Liver (tissue), 9 donors: ENCODE data around the gene AKAP7. TPM values are rescaled to one million over a fixed set of nuclear protein-coding genes. Genes with fewer than 3 reads are reported as not detected.

ENCODE experiments used
- DNase-seq: peaks from one replicate; pipeline ENCODE4 v3.0.0-alpha.2; 2017; ENCODE audit warnings: low spot score
- H3K27ac ChIP-seq, 2 donors: one replicate each; pipeline ENCODE4 v1.7.0; 2013; ENCODE audit warnings: inconsistent platforms in 2 of 2, low read length in 2 of 2, control low read depth in 1 of 2, low read depth in 1 of 2, mild to moderate bottlenecking in 1 of 2
- H3K27me3 ChIP-seq, 4 donors: one replicate each; pipeline versions ENCODE4 v1.6.1 to v1.7.0; 2013; ENCODE audit warnings: low read length in 3 of 4, inconsistent platforms in 1 of 4, mild to moderate bottlenecking in 1 of 4, moderate library complexity in 1 of 4; ENCODE audit not compliant: control insufficient read depth in 4 of 4, insufficient read depth in 4 of 4
- H3K36me3 ChIP-seq, 4 donors: one replicate each; pipeline versions ENCODE4 v1.6.1 to v1.7.0; 2013; ENCODE audit warnings: low read length in 3 of 4, mild to moderate bottlenecking in 3 of 4, low read depth in 1 of 4, moderate library complexity in 1 of 4; ENCODE audit not compliant: control insufficient read depth in 4 of 4, insufficient read depth in 3 of 4
- H3K4me1 ChIP-seq, 4 donors: one replicate each; pipeline versions ENCODE4 v1.6.1 to v1.7.0; 2013; ENCODE audit warnings: low read length in 3 of 4, mild to moderate bottlenecking in 3 of 4, moderate library complexity in 1 of 4; ENCODE audit not compliant: control insufficient read depth in 4 of 4, insufficient read depth in 4 of 4
- H3K4me3 ChIP-seq, 3 donors: one replicate each; pipeline versions ENCODE4 v1.6.1 to v1.7.0; 2013; ENCODE audit warnings: low read length in 3 of 3, control low read depth in 1 of 3, low read depth in 1 of 3, mild to moderate bottlenecking in 1 of 3
- H3K9ac ChIP-seq, 2 donors: one replicate each; pipeline ENCODE4 v1.7.0; 2013; ENCODE audit warnings: low read length in 2 of 2, mild to moderate bottlenecking in 2 of 2, moderate library complexity in 2 of 2, control low read depth in 1 of 2, low read depth in 1 of 2
- H3K9me3 ChIP-seq, 4 donors: one replicate each; pipeline versions ENCODE4 v1.6.1 to v1.7.0; 2013; ENCODE audit warnings: low read length in 3 of 4; ENCODE audit not compliant: control insufficient read depth in 4 of 4
- EGR1 ChIP-seq, 2 donors: IDR thresholded peaks; 2 replicates each; pipeline ENCODE4 v1.6.1; 2016 to 2018; ENCODE audit warnings: antibody characterized with exemption in 2 of 2, low read depth in 2 of 2
- FOXA1 ChIP-seq: IDR thresholded peaks from 2 replicates; pipeline ENCODE4 v1.6.1; 2016; ENCODE audit warnings: antibody characterized with exemption
- FOXA2 ChIP-seq: IDR thresholded peaks from 2 replicates; pipeline ENCODE4 v1.6.1; 2016; ENCODE audit warnings: antibody characterized with exemption
- GABPA ChIP-seq, 2 donors: IDR thresholded peaks in 1 of 2; conservative IDR thresholded peaks in 1 of 2; 2 replicates each; pipeline ENCODE4 v1.6.1; 2016; ENCODE audit warnings: antibody characterized with exemption in 2 of 2, mild to moderate bottlenecking in 1 of 2, moderate library complexity in 1 of 2
- HNF4A ChIP-seq, 2 donors: conservative IDR thresholded peaks; 2 replicates each; pipeline ENCODE4 v1.6.1; 2016; ENCODE audit warnings: antibody characterized with exemption in 2 of 2, mild to moderate bottlenecking in 2 of 2
- HNF4G ChIP-seq: IDR thresholded peaks from 2 replicates; pipeline ENCODE4 v1.6.1; 2016; ENCODE audit warnings: antibody characterized with exemption
- JUND ChIP-seq, 2 donors: IDR thresholded peaks; 2 replicates each; pipeline ENCODE4 v1.6.1; 2016; ENCODE audit warnings: antibody characterized with exemption in 2 of 2
- NR2F2 ChIP-seq: IDR thresholded peaks from 2 replicates; pipeline ENCODE4 v1.6.1; 2016; ENCODE audit warnings: antibody characterized with exemption
- RAD21 ChIP-seq, 2 donors: IDR thresholded peaks; 2 replicates each; pipeline ENCODE4 v1.6.1; 2016; ENCODE audit warnings: antibody characterized with exemption in 2 of 2, mild to moderate bottlenecking in 2 of 2
- RXRA ChIP-seq, 2 donors: IDR thresholded peaks; 2 replicates each; pipeline ENCODE4 v1.6.1; 2017 to 2018; ENCODE audit warnings: antibody characterized with exemption in 2 of 2, mild to moderate bottlenecking in 1 of 2
- SP1 ChIP-seq: IDR thresholded peaks from 2 replicates; pipeline ENCODE4 v1.6.1; 2018; ENCODE audit warnings: antibody characterized with exemption, mild to moderate bottlenecking
- TAF1 ChIP-seq: conservative IDR thresholded peaks from 2 replicates; pipeline ENCODE4 v1.6.1; 2016; ENCODE audit warnings: antibody characterized with exemption, mild to moderate bottlenecking
- YY1 ChIP-seq: IDR thresholded peaks from 2 replicates; pipeline ENCODE4 v1.6.1; 2016; ENCODE audit warnings: antibody characterized with exemption, mild to moderate bottlenecking
- WGBS: extraction: QIAGEN DNeasy Blood & Tissue Kit; methylation state at CpG from one replicate; pipeline ENCODE4 v1.1.7; 2013; 5-methylcytosine and 5-hydroxymethylcytosine counted together
- polyA plus RNA-seq, 2 donors: library from polyadenylated mRNA; stranded (reverse) in 1 of 2; unstranded in 1 of 2; fragments of 200-250 nt in 1 of 2; fragments of >200 nt in 1 of 2; fragmentation: Nextera tagmentation in 1 of 2; extraction: Ambion mirVana in 1 of 2; gene quantifications; one replicate each; pipeline versions ENCODE4 v1.2.1 to v1.2.3, GENCODE V29; 2013 to 2015
- total RNA-seq, 2 donors: library from RNA; depleted of rRNA; stranded (reverse); fragments of >200 nt; gene quantifications; one replicate each; pipeline ENCODE4 v1.2.3, GENCODE V29; 2014
- TF ChIP-seq, protein P1 (sequence below): IDR thresholded peaks from 2 replicates; pipeline ENCODE4 v1.6.1; 2016; ENCODE audit warnings: antibody characterized with exemption, mild to moderate bottlenecking
- TF ChIP-seq, protein P2 (sequence below): IDR thresholded peaks from 2 replicates; pipeline ENCODE4 v1.6.1; 2016; ENCODE audit warnings: antibody characterized with exemption
- TF ChIP-seq, protein P3 (sequence below): IDR thresholded peaks from 2 replicates; pipeline ENCODE4 v1.6.1; 2016; ENCODE audit warnings: antibody characterized with exemption
- TF ChIP-seq, protein P4 (sequence below): IDR thresholded peaks from 2 replicates; pipeline ENCODE4 v1.6.1; 2016; ENCODE audit warnings: antibody characterized with exemption
- donor health status: healthy.
- donor health status: healthy.
- donor health status: healthy.
- donor health status: healthy.
- donor health status: healthy.

The AKAP7 gene
- total and polyA plus RNA-seq, 4 donors = 7.9 to 25.4 (median 17.7) TPM

DNA sequence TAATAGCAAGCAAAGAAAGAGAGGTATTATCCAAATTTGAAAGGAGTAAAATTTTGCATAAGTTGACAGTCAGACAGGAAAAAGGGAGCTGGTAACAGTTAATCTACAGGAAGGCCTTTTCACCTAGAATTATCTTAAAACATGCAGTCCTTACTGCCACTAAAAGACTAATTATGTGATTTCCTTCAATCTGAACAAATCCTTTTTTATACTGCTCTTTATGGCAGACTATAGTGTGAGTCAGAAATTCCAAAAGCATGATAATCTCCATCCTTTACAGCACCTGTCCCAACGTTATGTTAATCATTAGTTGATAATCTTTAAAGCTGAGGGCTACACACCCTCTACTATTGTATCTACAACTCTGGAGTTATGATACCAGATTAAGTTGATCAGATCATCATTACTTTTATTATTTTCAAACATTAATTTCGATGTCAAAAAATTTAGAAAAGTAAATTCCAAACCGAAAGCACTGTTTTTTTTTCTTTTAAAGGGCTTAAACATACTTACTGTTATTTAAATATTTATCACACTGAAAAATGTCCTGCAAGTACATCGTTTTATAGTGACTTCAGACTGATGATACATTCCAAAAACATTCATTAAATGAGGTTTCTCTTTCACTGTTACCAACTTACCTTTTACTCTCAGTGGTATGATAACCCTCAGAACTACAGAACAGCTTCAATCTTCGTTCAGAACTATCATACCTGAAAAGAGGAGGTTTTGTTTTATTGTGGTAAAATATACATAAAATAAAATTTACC lies 33.2 kb upstream of the AKAP7 start:
- H3K4me3 ChIP-seq = no peak overlapping the region
- no peak for TF ChIP-seq RXRA (IDR thresholded peaks at IDR 0.05)
- no peaks in the 10 kb centered on the region for H3K9me3 ChIP-seq
- H3K4me1 ChIP-seq = no peaks in the 10 kb centered on the region
- no peak overlapping the region for H3K27ac ChIP-seq
- H3K27me3 ChIP-seq = no peaks in the 10 kb centered on the region
- no peaks in the 10 kb centered on the region for H3K36me3 ChIP-seq
- H3K9ac ChIP-seq = no peak overlapping the region
- WGBS = 74% methylated on average over 5 of the region's 5 CpGs
- DNase-seq = no peak

DNA sequence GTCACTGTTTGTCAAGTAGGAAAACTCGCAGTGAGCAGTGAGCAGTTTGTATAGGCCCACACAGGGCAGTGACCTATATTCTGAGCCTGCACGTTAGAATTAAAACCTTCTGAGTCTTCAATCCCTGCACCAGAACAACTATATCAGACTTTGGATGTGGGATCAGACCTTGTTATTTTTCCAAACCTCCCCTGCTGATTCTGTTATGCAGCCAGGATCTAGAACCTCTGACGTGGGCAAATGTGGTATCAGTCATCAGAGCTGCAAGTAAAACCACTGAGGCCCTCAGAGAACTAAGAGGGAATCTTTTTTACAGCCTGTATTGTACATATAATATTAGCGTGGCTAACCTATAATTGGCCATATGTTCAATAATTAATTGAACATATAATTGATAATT lies 32.0 kb upstream of the AKAP7 start:
- 84% methylated on average over 4 of the region's 4 CpGs for WGBS
- Histone ChIP-seq H3K9ac (no peak overlapping the region), H3K4me1 (no peaks in the 10 kb centered on the region), H3K36me3 (no peaks in the 10 kb centered on the region), H3K27ac (no peak overlapping the region), H3K9me3 (no peaks in the 10 kb centered on the region), H3K27me3 (no peaks in the 10 kb centered on the region), H3K4me3 (no peak overlapping the region)
- no peak for DNase-seq
- TF ChIP-seq RAD21 (IDR thresholded peaks at IDR 0.05) (no peak), SP1 (no peak), HNF4A (conservative IDR thresholded peaks at IDR 0.05) (no peak), GABPA (IDR thresholded peaks at IDR 0.05 in 1 of 2, conservative IDR thresholded peaks at IDR 0.05 in 1 of 2) (no peak), YY1 (no peak), JUND (IDR thresholded peaks at IDR 0.05) (no peak), HNF4G (no peak), FOXA1 (no peak), EGR1 (IDR thresholded peaks at IDR 0.05; ENCODE audit: low read depth in 2 of 2) (no peak), TAF1 (no peak), FOXA2 (no peak), RXRA (IDR thresholded peaks at IDR 0.05) (no peak), NR2F2 (no peak)
- TF ChIP-seq, protein P1, sequence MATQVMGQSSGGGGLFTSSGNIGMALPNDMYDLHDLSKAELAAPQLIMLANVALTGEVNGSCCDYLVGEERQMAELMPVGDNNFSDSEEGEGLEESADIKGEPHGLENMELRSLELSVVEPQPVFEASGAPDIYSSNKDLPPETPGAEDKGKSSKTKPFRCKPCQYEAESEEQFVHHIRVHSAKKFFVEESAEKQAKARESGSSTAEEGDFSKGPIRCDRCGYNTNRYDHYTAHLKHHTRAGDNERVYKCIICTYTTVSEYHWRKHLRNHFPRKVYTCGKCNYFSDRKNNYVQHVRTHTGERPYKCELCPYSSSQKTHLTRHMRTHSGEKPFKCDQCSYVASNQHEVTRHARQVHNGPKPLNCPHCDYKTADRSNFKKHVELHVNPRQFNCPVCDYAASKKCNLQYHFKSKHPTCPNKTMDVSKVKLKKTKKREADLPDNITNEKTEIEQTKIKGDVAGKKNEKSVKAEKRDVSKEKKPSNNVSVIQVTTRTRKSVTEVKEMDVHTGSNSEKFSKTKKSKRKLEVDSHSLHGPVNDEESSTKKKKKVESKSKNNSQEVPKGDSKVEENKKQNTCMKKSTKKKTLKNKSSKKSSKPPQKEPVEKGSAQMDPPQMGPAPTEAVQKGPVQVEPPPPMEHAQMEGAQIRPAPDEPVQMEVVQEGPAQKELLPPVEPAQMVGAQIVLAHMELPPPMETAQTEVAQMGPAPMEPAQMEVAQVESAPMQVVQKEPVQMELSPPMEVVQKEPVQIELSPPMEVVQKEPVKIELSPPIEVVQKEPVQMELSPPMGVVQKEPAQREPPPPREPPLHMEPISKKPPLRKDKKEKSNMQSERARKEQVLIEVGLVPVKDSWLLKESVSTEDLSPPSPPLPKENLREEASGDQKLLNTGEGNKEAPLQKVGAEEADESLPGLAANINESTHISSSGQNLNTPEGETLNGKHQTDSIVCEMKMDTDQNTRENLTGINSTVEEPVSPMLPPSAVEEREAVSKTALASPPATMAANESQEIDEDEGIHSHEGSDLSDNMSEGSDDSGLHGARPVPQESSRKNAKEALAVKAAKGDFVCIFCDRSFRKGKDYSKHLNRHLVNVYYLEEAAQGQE = no peak
- TF ChIP-seq, protein P2, sequence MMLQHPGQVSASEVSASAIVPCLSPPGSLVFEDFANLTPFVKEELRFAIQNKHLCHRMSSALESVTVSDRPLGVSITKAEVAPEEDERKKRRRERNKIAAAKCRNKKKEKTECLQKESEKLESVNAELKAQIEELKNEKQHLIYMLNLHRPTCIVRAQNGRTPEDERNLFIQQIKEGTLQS = no peak
- TF ChIP-seq, protein P3, sequence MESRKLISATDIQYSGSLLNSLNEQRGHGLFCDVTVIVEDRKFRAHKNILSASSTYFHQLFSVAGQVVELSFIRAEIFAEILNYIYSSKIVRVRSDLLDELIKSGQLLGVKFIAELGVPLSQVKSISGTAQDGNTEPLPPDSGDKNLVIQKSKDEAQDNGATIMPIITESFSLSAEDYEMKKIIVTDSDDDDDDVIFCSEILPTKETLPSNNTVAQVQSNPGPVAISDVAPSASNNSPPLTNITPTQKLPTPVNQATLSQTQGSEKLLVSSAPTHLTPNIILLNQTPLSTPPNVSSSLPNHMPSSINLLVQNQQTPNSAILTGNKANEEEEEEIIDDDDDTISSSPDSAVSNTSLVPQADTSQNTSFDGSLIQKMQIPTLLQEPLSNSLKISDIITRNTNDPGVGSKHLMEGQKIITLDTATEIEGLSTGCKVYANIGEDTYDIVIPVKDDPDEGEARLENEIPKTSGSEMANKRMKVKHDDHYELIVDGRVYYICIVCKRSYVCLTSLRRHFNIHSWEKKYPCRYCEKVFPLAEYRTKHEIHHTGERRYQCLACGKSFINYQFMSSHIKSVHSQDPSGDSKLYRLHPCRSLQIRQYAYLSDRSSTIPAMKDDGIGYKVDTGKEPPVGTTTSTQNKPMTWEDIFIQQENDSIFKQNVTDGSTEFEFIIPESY = no peak
- TF ChIP-seq, protein P4, sequence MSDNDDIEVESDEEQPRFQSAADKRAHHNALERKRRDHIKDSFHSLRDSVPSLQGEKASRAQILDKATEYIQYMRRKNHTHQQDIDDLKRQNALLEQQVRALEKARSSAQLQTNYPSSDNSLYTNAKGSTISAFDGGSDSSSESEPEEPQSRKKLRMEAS = no peak
